T-helper 1 cell treated with Interleukin-12 subunit alpha and Interleukin-12 subunit beta and Interleukin-4 antibody, amounts not matched to agents 30 μg/mL and 1 μg/mL, for 36 hours (primary cell): ENCODE results near the gene RAD9A.

ENCODE experiments used
- H3K27ac Mint-ChIP-seq: one replicate; pipeline ENCODE4 v1.8.0; 2021; ENCODE audit warnings: mild to moderate bottlenecking, mixed read lengths
- H3K27me3 Mint-ChIP-seq: one replicate; pipeline ENCODE4 v1.8.0; 2021; ENCODE audit warnings: low read depth, mixed read lengths
- H3K36me3 Mint-ChIP-seq: one replicate; pipeline ENCODE4 v1.8.0; 2021; ENCODE audit warnings: low read depth, mixed read lengths
- H3K4me1 Mint-ChIP-seq: one replicate; pipeline ENCODE4 v1.8.0; 2021; ENCODE audit warnings: low read depth, mixed read lengths
- H3K4me3 Mint-ChIP-seq: one replicate; pipeline ENCODE4 v1.8.0; 2021; ENCODE audit warnings: mild to moderate bottlenecking, moderate library complexity, mixed read lengths
- H3K9me3 Mint-ChIP-seq: one replicate; pipeline ENCODE4 v1.8.0; 2021; ENCODE audit warnings: mixed read lengths

RAD9A gene

DNA sequence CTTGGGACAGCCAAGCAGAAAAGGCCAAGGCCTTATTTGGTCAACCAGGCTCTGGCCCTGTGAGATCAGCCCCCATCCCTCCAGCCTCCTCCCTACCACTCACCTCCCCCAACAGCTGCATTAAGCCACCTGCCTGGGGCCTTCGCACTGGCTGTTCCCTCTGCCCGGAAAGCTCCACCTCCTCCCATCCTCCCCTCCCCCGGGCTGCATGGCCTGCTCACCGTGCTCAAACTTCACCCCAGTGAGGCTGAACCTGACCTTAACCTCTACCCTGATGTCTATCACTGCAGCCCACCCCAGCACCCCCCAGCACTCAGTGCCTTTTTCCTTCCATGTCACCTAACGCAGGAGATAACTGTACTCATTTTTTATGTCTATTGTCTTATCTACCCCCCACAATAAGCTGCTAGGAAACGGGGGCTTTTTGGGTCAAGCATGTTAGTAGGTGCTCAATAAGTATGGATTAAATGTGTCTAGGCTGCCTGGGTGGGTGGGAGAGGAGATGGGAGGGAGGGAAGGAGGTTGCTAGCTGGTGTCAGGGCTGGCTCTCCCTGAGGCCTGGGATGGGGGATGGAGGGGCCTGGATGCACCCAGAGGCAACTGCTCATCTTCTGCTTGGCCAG, 44.8 kb downstream of the RAD9A start:
- Mint-ChIP-seq H3K27me3 (no peaks in the 10 kb centered on the region), H3K36me3 (peaks cover 42% of the 10 kb centered on the region), H3K4me1 (peaks cover 38% of the 10 kb centered on the region), H3K9me3 (no peaks in the 10 kb centered on the region), H3K27ac (peak overlapping the region; percentile 83), H3K4me3 (peak overlapping the region; percentile 99)

DNA sequence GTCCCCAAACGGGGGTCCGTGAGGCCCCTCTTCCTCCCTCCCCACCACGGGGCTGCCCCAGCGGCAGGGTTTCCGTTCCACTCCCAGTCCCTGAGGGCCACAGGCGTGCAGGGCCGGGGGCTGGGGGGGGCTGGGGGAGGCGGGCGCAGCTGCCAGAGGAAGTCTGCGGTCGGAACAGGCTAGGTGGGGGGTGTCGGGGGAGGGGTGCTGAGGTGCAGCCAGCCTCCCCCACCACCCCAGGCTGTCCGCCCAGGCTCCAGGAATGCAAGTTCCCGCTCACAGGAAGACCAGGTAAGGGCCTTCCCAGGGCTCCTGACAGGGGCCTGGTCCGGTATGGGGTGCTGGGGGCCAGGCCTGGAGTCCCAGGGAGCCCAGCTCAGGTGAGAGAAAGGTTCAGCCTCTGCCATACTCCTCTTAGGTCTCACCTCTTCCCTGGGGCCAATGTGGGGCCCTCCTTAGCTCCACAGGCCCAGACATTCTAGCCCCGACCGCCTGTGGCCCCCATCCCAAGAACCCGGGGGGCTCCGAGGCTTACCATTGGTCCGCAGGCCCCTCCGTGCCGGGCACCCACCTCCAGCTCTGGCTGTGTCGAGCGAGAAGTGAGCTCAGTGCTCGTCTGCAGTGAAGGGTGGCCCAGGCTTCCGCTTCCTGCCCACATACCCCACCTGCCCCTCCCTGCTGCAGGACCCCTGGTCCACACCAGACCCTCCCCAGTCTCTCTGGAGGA, 45.5 kb downstream of the RAD9A start, which contains the start of gene PTPRCAP:
PTPRCAP (minus strand) TSS at position 601 of the 727 bp plus-strand sequence; CDS start at position 538, 63 bp downstream.
- no peaks in the 10 kb centered on the region for H3K9me3 Mint-ChIP-seq
- H3K4me3 Mint-ChIP-seq, result peak within 1 kb of the TSS; percentile 99
- peaks cover 35% of the 10 kb centered on the region for H3K36me3 Mint-ChIP-seq

DNA sequence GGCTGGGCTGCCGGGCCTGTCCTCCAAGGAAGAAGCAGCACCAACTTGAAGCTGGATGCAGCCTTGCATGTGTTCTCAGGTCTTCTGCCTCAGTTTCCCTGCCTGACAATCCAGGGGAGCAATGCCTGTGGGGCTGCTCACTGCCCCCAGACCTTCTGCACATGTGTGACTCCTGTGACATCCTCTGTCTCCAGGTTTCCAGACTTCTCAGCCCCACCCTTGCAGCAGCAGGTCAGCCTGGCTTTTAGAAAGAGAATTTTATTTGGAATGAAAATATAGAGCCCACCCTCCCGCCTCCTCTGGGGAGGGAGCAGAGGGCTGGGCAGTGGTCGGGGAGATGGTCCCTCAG, 46.0 kb downstream of the RAD9A start:
- Mint-ChIP-seq H3K4me1 (peaks cover 35% of the 10 kb centered on the region), H3K27ac (peak overlapping the region; percentile 88), H3K36me3 (peaks cover 33% of the 10 kb centered on the region), H3K27me3 (no peaks in the 10 kb centered on the region), H3K9me3 (no peaks in the 10 kb centered on the region), H3K4me3 (peak overlapping the region; percentile 99)

More for the DNA sequence above, 45.5 kb downstream of the RAD9A start, which contains the start of gene PTPRCAP:
- H3K4me1 Mint-ChIP-seq, result peaks cover 36% of the 10 kb centered on the region
- H3K27ac Mint-ChIP-seq, result peak within 1 kb of the TSS; percentile 88
- H3K27me3 Mint-ChIP-seq, result no peaks in the 10 kb centered on the region

DNA sequence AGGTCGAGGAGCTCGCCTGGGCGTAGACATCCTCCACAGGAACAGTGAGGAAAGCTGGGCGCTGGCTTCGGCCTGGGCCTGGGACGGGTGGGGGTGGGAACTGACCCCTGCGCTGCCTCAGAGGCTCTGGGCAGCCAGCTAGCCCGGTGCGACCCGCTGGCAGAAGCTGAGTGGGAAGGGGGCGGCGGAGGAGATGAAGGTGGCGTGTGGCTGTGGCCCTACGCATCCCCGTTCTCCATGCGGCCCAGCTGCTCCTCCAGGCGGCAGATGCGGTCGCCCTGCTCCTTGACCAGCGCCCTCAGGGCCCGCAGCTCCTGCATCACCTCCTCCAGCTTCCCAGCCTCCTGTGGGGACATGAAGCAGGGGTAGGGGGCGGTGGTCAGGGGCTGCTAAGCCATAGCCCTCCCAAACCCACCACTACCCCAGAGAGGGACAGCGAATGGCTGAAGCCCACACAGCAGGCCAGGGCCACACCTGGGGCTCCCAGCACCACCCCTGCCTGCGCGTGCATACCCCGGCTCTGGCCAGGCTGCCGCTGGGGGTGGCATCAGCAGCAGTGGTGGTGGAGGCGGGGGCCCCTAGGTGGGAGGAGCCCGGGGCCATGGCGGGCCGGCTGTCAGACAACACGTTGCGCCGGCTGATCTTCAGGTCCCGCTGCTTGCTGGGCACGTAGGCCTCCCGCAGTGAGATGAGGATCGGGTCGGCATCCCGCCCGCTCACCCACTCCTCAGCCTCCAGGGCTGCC, 46.5 kb downstream of the RAD9A start:
- H3K9me3 Mint-ChIP-seq, result no peaks in the 10 kb centered on the region
- H3K27ac Mint-ChIP-seq, result peak overlapping the region; percentile 99
- H3K36me3 Mint-ChIP-seq, result peaks cover 33% of the 10 kb centered on the region
- no peaks in the 10 kb centered on the region for H3K27me3 Mint-ChIP-seq
- peak overlapping the region; percentile 99 for H3K4me3 Mint-ChIP-seq
- H3K4me1 Mint-ChIP-seq, result peaks cover 34% of the 10 kb centered on the region

DNA sequence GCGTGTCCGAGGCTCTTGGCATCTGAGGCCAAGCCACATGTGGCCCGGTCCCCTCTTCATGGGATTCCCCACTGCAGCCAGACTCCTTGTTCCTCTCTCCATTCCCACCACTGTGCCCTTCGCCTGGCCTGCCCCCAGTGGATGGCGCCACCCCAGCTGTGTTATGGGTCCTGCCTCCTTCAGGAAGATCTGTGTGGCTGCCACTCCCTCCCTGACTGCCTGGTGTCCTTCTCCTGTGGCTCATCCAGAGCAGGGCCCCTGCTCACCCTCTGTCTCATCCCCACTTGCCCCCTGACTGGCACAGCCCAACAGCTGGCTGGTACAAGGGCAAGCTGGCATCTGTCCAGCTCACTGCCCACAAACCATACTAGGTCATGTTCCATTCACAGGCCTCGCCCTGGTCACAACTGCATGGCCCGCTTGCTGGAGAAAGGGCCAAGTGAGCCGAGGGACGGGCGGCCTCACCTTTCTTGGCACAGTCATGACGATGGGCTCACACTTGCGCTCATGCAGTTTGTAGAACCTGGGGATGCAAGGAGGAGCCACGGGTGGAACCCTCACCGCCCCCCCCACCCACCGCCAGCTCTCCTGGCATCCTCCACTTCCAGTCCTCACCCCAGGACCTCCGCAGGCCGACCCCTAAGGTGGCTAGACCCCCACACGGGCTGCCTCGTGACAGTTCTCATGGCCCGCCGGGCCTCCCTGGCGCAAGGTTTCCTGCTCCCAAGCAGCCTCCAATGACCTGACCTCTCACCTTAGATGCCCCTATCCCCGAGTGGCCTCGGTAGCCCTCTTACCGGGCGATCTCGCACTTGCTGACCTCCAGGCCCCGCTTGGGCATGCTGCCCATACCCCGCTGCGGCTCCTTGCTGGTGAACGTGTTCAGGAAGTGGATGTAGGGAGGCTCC, 47.8 kb downstream of the RAD9A start:
- Mint-ChIP-seq H3K36me3 (peaks cover 33% of the 10 kb centered on the region), H3K27me3 (no peaks in the 10 kb centered on the region)

DNA sequence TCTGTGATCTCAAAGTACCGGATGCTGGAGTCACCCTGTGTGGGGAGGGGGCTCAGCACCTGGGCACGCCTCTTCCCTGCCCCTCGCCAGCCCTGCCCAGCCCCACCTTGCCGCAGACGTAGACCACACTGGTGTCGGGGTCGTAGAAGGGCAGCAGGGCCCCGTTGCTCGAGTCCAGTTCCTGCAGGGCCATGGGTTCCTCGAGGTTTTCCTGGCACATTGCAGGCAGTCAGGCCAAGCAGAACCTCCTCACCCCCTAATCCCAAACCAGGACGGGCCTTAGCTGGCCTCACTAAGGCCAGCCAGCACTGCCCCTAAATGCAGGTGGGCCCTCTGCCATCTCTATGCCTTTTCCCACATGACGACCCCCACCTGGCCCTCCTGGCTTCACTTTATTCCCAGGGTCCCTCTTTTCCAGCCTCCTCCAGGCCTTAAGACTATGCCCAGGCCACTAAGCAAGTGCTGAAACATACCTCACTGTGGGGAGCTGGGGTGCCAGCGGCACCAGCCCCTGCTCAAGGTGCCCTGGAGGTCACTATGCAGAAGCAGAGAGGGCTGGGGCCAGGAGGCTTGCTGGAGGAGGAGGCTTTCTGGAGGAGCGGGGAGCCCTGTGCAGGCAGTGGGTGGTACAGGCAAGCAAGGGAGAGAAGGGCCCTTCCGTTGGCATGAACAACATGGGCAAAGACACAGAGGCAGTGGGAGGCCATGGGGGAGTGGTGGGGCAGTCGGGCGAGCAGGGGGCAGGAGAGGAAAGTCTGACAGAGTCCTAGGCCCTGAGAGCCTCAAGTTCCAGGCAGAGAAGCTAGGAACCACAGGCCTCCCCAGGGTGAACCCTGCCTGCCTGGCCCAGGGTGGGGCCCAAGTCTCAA, 48.7 kb downstream of the RAD9A start:
- H3K4me3 Mint-ChIP-seq, result peak overlapping the region; percentile 99
- peak overlapping the region; percentile 99 for H3K27ac Mint-ChIP-seq
- H3K4me1 Mint-ChIP-seq, result peaks cover 47% of the 10 kb centered on the region
- H3K36me3 Mint-ChIP-seq, result peaks cover 29% of the 10 kb centered on the region
- no peaks in the 10 kb centered on the region for H3K9me3 Mint-ChIP-seq
- H3K27me3 Mint-ChIP-seq, result no peaks in the 10 kb centered on the region

More for the DNA sequence above, 47.8 kb downstream of the RAD9A start:
- H3K4me1 Mint-ChIP-seq, result peaks cover 42% of the 10 kb centered on the region
- H3K27ac Mint-ChIP-seq, result peak overlapping the region; percentile 99
- peak overlapping the region; percentile 99 for H3K4me3 Mint-ChIP-seq
- no peaks in the 10 kb centered on the region for H3K9me3 Mint-ChIP-seq

DNA sequence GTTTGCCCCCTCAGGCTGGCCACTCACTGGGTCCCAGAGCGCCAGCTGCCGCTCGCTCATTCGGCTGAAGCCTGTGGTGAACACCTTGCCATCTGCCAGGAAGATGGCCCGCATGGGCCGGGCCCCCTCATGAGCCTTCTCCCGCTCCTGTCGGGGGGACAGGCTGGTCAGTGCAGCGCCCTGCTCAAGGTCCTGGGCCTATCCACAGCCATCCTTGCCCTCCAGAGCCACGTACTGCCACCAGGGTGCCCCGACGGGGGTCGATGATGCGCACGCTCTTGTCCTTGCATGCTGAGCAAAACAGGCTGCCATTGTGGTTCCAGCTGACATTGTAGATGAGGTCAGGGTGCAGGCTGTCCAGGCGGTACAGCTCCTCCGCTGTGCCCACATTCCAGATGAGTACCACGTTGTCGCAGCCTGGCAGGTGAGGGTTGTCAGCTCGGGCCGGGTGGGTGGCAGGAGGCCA, 49.3 kb downstream of the RAD9A start:
- peak overlapping the region; percentile 31 for H3K4me3 Mint-ChIP-seq
- no peaks in the 10 kb centered on the region for H3K27me3 Mint-ChIP-seq
- H3K9me3 Mint-ChIP-seq, result no peaks in the 10 kb centered on the region
- peaks cover 28% of the 10 kb centered on the region for H3K36me3 Mint-ChIP-seq
- H3K27ac Mint-ChIP-seq, result peak overlapping the region; percentile 45
- peaks cover 52% of the 10 kb centered on the region for H3K4me1 Mint-ChIP-seq

DNA sequence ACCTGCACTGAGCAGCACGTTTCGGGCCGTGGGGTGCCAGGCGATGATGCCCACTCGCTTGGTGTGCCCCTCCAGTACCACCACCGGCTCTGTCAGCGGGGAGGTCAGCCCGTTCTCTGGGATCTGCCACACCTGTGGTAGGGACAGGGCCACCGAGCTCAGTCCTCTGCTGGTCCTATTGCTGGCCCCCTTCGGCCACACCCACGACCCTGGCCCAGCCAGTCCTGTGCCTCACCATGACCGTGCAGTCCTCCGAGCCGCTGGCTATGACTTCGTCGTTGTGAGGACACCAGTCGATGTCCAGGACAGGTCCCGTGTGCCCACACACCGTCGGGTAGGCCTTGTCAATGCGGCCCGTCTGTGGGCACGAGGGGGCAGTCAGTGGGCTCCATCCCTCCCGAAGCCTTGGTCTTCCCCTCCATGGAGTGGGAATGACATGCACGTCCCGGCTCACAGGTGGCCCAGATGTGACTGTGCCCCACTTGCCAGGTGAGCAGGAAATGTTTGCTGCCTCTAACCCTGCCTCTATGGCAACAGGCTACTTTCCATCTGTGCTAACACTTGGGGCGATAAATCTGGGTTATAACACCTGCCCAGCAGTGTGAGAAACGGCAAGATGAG, 50.1 kb downstream of the RAD9A start:
- H3K36me3 Mint-ChIP-seq, result peaks cover 24% of the 10 kb centered on the region
- H3K4me3 Mint-ChIP-seq, result peak overlapping the region; percentile 28

DNA sequence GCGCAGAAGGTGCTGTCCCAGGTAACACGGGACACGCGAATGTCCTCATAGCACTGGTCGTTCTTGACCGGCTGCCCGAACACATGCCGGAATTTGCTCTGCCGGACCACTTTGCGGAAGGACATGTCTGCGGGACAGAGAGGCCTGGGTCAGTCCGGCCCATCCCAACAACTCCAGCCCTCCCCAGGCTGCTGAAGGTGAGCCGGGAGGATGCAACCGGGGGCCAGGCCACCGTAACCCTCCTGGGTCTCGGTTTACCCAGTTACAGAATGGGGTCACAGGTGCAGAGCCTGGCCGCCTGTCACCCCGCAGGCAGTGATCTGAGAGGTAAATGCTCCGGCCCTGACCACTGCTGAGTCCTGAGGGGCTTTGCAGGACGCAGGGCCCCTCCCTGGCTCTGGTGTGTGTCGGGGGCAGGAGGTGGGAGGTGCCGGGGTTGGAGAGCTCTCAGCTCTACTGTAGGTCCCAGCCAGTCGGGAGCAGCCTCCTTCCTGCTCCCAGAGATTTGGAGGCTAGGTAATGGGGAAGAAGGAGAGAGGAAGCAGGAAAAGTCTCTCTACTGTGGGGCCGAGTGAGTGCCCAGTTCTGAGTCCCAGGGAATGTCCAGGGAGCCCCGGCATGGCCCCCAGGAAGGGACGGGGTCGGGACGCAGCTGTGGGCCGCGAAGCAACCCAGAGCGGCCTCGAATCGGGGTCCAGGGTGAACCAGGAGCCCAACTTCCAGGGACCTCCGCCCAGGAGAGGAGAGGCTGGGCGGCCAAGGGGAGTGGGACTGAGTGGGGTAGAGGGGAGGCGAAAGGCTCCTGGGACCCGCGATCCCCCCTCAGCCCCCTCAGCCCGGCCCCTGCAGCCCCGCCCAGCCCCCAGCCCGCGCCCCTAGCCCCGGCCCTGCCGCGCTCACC, 51.0 kb downstream of the RAD9A start:
- Mint-ChIP-seq H3K36me3 (peaks cover 19% of the 10 kb centered on the region), H3K4me3 (peak overlapping the region; percentile 75), H3K27ac (peak overlapping the region; percentile 85), H3K4me1 (peaks cover 59% of the 10 kb centered on the region), H3K9me3 (no peaks in the 10 kb centered on the region), H3K27me3 (no peaks in the 10 kb centered on the region)

More for the DNA sequence above, 50.1 kb downstream of the RAD9A start:
- Mint-ChIP-seq H3K9me3 (no peaks in the 10 kb centered on the region), H3K27ac (peak overlapping the region; percentile 85), H3K27me3 (no peaks in the 10 kb centered on the region), H3K4me1 (peaks cover 56% of the 10 kb centered on the region)

DNA sequence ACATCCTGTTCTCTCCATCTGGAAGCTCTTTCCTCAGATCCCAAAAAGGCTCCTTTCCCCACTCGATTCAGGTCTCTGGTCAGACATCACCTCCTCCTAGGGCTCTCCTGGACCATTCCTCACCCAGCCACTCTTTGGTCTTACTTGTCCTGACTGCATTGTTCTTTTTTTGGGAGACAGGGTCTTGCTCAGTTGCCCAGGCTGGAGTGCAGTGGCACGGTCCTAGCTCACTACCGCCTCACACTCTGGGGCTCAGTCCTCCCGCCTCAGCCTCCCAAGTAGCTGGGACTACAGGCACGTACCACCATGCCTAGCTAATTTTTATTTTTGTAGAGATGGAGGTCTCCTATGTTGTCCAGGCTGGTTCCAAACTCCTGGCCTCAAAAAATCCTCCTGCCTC, 53.7 kb downstream of the RAD9A start:
- peaks cover 3% of the 10 kb centered on the region for H3K36me3 Mint-ChIP-seq
- no peaks in the 10 kb centered on the region for H3K27me3 Mint-ChIP-seq
- H3K4me3 Mint-ChIP-seq, result peak overlapping the region; percentile 81
- H3K9me3 Mint-ChIP-seq, result no peaks in the 10 kb centered on the region
- peaks cover 48% of the 10 kb centered on the region for H3K4me1 Mint-ChIP-seq
- peak overlapping the region; percentile 87 for H3K27ac Mint-ChIP-seq
